Peyer's patch (tissue), 4 donors: Measurements from ENCODE around the gene OR2C3. TPM values are rescaled to one million over a fixed set of nuclear protein-coding genes. Genes with fewer than 3 reads are reported as not detected.

ENCODE experiments used
- DNase-seq, 3 donors: peaks; one replicate each; pipeline ENCODE4 v3.0.0-alpha.2; 2017 to 2019
- H3K27ac ChIP-seq, 4 donors: fragments of 200-600 bp; sonication (generic); one replicate each; pipeline ENCODE4 v1.5.1; 2016 to 2019
- H3K27me3 ChIP-seq, 2 donors: fragments of 200-600 bp; sonication (generic); one replicate each; pipeline ENCODE4 v1.5.1; 2019
- H3K36me3 ChIP-seq, 3 donors: fragments of 200-600 bp; sonication (generic); one replicate each; pipeline ENCODE4 v1.5.1; 2016 to 2019
- H3K4me1 ChIP-seq, 4 donors: fragments of 200-600 bp; sonication (generic); one replicate each; pipeline ENCODE4 v1.5.1; 2016 to 2019
- H3K4me3 ChIP-seq, 4 donors: fragments of 200-600 bp; sonication (generic); 1 replicate in 3 of 4; 2 replicates in 1 of 4; pipeline ENCODE4 v1.5.1; 2016 to 2019; ENCODE audit warnings: mild to moderate bottlenecking in 1 of 4
- H3K9me3 ChIP-seq, 4 donors: fragments of 200-600 bp; sonication (generic); one replicate each; pipeline ENCODE4 v1.5.1; 2016 to 2019; ENCODE audit warnings: mild to moderate bottlenecking in 1 of 4
- CTCF ChIP-seq, 6 experiments: fragments of 450-650 bp in 4 of 6; fragments of 200-600 bp in 2 of 6; sonication (generic) in 1 of 6; IDR thresholded peaks; one replicate each; pipeline ENCODE4 v1.5.1; 2017 to 2019; ENCODE audit warnings: antibody characterized with exemption in 6 of 6, mild to moderate bottlenecking in 3 of 6, moderate library complexity in 1 of 6
- POLR2A ChIP-seq, 2 donors: fragments of 450-650 bp; IDR thresholded peaks; one replicate each; pipeline ENCODE4 v1.5.1; 2017; ENCODE audit warnings: antibody characterized with exemption in 2 of 2, mild to moderate bottlenecking in 2 of 2, moderate library complexity in 2 of 2
- total RNA-seq, 4 donors: library from RNA; depleted of rRNA; stranded (reverse); fragments of >200 nt; gene quantifications; one replicate each; pipeline ENCODE4 v1.1.0, GENCODE V29; 2016

Gene OR2C3
- total RNA-seq, 4 donors from 2014 or later, result not detected

GRCh38 chr1:247548092-247548491 is 11.9 kb upstream of the OR2C3 start:
- Histone ChIP-seq H3K36me3 (no peaks in the 10 kb centered on the region), H3K9me3 (no peaks in the 10 kb centered on the region), H3K27me3 (no peaks in the 10 kb centered on the region), H3K4me1 (no peaks in the 10 kb centered on the region), H3K4me3 (no peak overlapping the region), H3K27ac (no peak overlapping the region)
- no peak for DNase-seq
- TF ChIP-seq POLR2A (IDR thresholded peaks at IDR 0.05) (no peak), CTCF (IDR thresholded peaks at IDR 0.05) (no peak)

- TF ChIP-seq POLR2A (IDR thresholded peaks at IDR 0.05) (no peak), CTCF (IDR thresholded peaks at IDR 0.05) (no peak)
- no peaks in the 10 kb centered on the region for H3K27me3 ChIP-seq
- no peaks in the 10 kb centered on the region for H3K9me3 ChIP-seq
- no peak overlapping the region for H3K27ac ChIP-seq
- no peaks in the 10 kb centered on the region for H3K36me3 ChIP-seq
- no peak for DNase-seq
- H3K4me1 ChIP-seq, result no peaks in the 10 kb centered on the region
- H3K4me3 ChIP-seq, result no peak overlapping the region
These were observed 6.6 kb upstream of the OR2C3 start for GRCh38 chr1:247542811-247543210.

GRCh38 chr1:247540581-247540980 is 4.3 kb upstream of the OR2C3 start:
- TF ChIP-seq POLR2A (IDR thresholded peaks at IDR 0.05), result no peak
- no peak for TF ChIP-seq CTCF (IDR thresholded peaks at IDR 0.05)
- H3K27ac ChIP-seq, result no peak overlapping the region
- DNase-seq, result no peak
- no peak overlapping the region for H3K4me3 ChIP-seq
- no peaks in the 10 kb centered on the region for H3K27me3 ChIP-seq
- no peaks in the 10 kb centered on the region for H3K4me1 ChIP-seq
- no peaks in the 10 kb centered on the region for H3K9me3 ChIP-seq
- no peaks in the 10 kb centered on the region for H3K36me3 ChIP-seq

GRCh38 chr1:247539215-247539614 is 3.0 kb upstream of the OR2C3 start:
- DNase-seq, result no peak
- Histone ChIP-seq H3K27me3 (no peaks in the 10 kb centered on the region), H3K27ac (no peak overlapping the region), H3K36me3 (no peaks in the 10 kb centered on the region), H3K4me1 (no peaks in the 10 kb centered on the region), H3K9me3 (no peaks in the 10 kb centered on the region), H3K4me3 (no peak overlapping the region)
- TF ChIP-seq POLR2A (IDR thresholded peaks at IDR 0.05) (no peak), CTCF (IDR thresholded peaks at IDR 0.05) (no peak)

- no peak overlapping the region for H3K27ac ChIP-seq
These were observed 2.3 kb upstream of the OR2C3 start for GRCh38 chr1:247538561-247538960.

More at GRCh38 chr1:247538561-247538960, 2.3 kb upstream of the OR2C3 start:
- Histone ChIP-seq H3K4me3 (no peak overlapping the region), H3K27me3 (no peaks in the 10 kb centered on the region), H3K36me3 (no peaks in the 10 kb centered on the region), H3K4me1 (no peaks in the 10 kb centered on the region), H3K9me3 (no peaks in the 10 kb centered on the region)
- DNase-seq, result no peak
- no peak for TF ChIP-seq CTCF (IDR thresholded peaks at IDR 0.05)
- no peak for TF ChIP-seq POLR2A (IDR thresholded peaks at IDR 0.05)
